T-helper 17 cell (primary cell): Measurements from ENCODE around the gene EXT2. TPM values are rescaled to one million over a fixed set of nuclear protein-coding genes. Genes with fewer than 3 reads are reported as not detected.

ENCODE experiments used
- ATAC-seq: fragments of 150-1000 bp; cut with Tn5 transposase; 2 replicates; pipeline ENCODE4 v1.10.0; 2021; ENCODE audit warnings: mild to moderate bottlenecking, moderate library complexity
- DNase-seq, 3 donors: peaks; one replicate each; pipeline versions ENCODE4 v3.0.0 to v3.0.0-alpha.2; 2020 to 2021
- H3K9me3 ChIP-seq: one replicate; pipeline ENCODE4 v1.7.0; 2013; ENCODE audit warnings: low read length, mild to moderate bottlenecking; ENCODE audit not compliant: control insufficient read depth, poor library complexity, severe bottlenecking
- H3K27ac Mint-ChIP-seq: one replicate; pipeline ENCODE4 v1.8.0; 2022; ENCODE audit warnings: mild to moderate bottlenecking, moderate library complexity, mixed read lengths
- H3K27me3 Mint-ChIP-seq: one replicate; pipeline ENCODE4 v1.8.0; 2022; ENCODE audit warnings: mixed read lengths
- H3K36me3 Mint-ChIP-seq: one replicate; pipeline ENCODE4 v1.8.0; 2022; ENCODE audit warnings: low read depth, mixed read lengths
- H3K4me1 Mint-ChIP-seq: one replicate; pipeline ENCODE4 v1.8.0; 2022; ENCODE audit warnings: mild to moderate bottlenecking, mixed read lengths
- H3K4me3 Mint-ChIP-seq: one replicate; pipeline ENCODE4 v1.8.0; 2022; ENCODE audit warnings: mild to moderate bottlenecking, moderate library complexity, mixed read lengths
- total RNA-seq, 4 donors: library from RNA in 2 of 4; stranded (reverse) in 2 of 4; gene quantifications; one replicate each; pipeline ENCODE4 v1.2.3 and lab custom pipeline; 2022 to 2026

EXT2 gene
- total RNA-seq, 2 donors from 2014 or later, result 23.6 to 28.0 TPM

DNA sequence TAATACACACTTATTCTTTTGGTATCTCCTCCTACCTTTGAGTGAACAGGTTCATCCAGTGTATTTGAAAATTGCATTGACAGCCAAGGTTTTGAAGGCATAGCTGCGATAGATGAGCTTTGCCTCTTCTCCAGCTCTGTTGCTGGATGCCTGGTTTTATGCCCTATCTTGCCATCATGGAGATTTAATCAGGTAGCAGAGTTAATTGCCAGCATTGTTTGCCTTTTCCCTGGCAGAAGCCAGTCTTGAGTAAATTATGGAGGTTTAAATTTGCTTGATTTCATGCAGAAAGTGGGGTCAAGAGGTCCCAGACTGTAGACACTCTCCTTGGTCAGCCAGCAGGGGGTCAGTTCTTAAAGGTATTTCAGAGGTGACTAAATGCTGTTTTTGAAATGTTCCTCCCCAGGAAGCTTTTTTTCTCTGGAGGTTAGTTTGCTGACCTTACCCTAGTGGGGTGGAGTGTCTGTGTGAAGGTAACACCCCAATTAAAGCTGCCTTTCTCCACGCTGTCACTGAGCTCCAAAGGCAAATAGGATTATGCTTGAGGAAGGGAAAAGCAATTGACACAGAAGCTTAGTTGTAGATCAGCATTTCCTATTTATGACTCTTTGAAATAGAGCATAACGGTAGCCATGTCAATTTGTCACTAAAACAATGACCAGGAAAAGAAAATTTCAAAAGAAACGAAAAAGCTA is 96.0 kb downstream of the EXT2 start:
- no peaks in the 10 kb centered on the region for H3K9me3 ChIP-seq
- H3K36me3 Mint-ChIP-seq, result peaks cover 6% of the 10 kb centered on the region
- DNase-seq, result no peak
- H3K4me1 Mint-ChIP-seq, result peaks cover 9% of the 10 kb centered on the region
- H3K27ac Mint-ChIP-seq, result no peak overlapping the region
- no peaks in the 10 kb centered on the region for H3K27me3 Mint-ChIP-seq
- H3K4me3 Mint-ChIP-seq, result no peak overlapping the region
- no peak for ATAC-seq

DNA sequence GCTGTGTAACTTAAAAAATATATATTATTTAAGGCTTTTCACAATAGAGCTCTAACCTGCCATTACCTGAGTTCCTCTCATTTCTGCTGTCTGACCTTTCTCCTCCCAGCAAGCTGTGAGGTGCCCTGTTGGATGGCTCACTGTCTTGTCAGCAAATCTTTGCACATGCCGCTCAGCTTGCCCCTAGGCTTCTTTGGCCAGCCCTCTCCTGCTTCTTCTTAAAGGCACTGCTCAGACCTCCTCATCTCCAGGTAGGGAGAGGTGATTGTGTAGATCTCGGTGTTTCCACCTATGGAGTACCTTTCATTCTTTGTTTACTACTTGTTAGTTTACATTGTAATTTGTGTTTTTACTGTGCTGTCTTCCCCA is 96.5 kb downstream of the EXT2 start:
- Mint-ChIP-seq H3K4me1 (peaks cover 9% of the 10 kb centered on the region), H3K36me3 (peaks cover 8% of the 10 kb centered on the region), H3K27me3 (no peaks in the 10 kb centered on the region)

DNA sequence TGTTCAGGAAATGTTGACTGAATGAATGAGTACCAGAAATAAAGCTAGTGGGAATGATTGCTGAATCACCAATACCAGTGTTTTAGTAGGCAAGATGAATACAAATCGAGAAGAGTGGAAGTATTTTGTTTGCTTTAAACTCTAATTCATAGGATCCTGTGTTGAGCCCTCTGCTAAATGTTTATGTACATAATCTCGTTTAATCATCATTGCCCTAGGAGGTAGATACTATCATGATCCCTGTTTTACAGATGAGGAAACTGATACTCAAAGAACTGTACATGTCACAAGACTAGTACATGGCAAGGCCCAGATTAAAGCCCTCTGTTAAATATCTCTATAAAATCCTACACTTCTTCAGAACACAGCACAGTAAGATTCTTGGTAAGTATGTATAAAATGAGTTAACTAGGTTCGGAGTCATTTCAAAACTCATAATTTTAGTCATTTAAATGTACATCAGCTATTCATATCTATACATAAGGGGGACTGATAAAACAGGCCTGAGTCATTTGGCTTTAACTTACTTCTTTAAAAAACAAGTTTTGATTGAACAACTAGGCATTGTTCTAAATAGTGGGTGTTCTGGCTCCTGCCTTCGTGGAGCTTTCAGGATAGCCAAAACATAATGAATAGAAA is 97.1 kb downstream of the EXT2 start:
- Mint-ChIP-seq H3K4me3 (no peak overlapping the region), H3K27me3 (no peaks in the 10 kb centered on the region), H3K4me1 (peaks cover 9% of the 10 kb centered on the region), H3K27ac (no peak overlapping the region), H3K36me3 (peaks cover 8% of the 10 kb centered on the region)
- no peak for DNase-seq
- H3K9me3 ChIP-seq, result no peaks in the 10 kb centered on the region
- ATAC-seq, result no peak

More for the DNA sequence above, 96.5 kb downstream of the EXT2 start:
- ATAC-seq (no peak), DNase-seq (no peak)
- H3K27ac Mint-ChIP-seq, result no peak overlapping the region
- H3K9me3 ChIP-seq, result no peaks in the 10 kb centered on the region
- no peak overlapping the region for H3K4me3 Mint-ChIP-seq

DNA sequence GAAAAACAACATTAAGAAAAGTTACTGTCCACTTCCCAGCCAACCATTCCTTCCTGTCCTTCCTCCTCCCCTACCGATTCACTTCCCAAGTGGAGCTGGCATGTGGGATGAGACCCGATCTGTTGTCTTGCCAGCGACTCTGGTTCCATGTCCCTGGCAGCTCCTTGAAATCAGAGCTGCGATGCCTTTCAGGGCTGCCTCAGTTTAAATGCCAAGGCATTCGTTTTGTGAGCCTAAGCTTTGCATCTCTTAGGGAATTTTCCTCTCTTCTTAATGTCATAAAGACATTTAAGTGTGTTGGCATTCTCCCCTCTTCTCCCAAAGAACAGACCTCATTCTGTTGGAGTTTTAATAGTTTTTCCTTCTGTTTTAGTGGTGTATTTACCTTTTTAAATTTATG is 98.4 kb downstream of the EXT2 start:
- ATAC-seq (no peak), DNase-seq (no peak)
- H3K9me3 ChIP-seq, result no peaks in the 10 kb centered on the region
- Mint-ChIP-seq H3K27ac (no peak overlapping the region), H3K4me1 (peaks cover 9% of the 10 kb centered on the region), H3K27me3 (no peaks in the 10 kb centered on the region), H3K36me3 (peaks cover 8% of the 10 kb centered on the region), H3K4me3 (no peak overlapping the region)

DNA sequence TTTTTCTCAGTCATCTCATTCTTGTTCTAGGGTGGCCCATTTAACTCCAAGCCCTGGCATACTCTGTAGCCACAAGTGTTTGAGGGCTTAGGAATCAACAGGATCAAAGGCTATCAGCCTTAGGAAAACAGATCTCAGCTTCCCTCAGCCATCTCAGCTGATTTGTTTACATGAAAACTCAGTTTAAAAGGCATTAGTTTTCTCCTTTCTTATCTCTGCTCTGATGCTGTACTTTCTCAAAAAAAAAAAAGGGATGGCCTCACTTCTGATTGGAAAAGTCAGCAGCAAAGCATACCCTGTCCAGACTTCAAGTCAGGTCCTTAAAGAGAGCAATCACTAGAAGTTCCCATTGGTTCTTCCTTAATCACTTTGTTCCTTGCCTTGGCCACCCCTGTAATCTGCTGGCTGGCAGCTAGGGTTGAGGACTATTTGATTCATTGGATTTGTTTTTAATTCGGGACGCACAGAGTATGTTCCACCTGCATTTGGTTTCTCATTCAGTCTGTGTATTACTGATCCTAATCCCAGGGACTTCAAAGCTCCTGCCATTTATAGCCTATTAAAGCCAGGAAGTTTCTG is 102.8 kb downstream of the EXT2 start:
- no peak overlapping the region for H3K4me3 Mint-ChIP-seq
- no peak for DNase-seq
- H3K27ac Mint-ChIP-seq, result no peak overlapping the region

DNA sequence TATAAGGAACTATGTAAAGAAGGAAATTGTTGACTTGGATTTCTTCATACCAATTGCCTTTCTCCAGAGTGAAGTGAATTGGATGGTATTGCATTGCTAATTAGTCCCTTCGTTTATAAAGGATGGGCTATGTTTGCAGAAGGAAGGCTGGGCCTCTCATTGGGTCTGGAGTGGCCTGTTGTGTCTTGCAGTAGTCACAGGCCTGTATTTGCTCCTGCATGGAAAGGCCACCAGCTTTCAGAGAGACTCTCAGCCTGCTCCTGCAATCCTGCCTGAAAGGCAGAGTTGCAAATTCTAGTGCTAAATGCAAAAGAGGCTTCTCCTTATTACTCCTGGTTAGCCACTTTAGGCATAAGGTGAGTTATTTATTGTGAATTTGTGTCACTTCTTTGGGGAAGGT is 103.8 kb downstream of the EXT2 start:
- DNase-seq (no peak), ATAC-seq (no peak)
- Mint-ChIP-seq H3K27me3 (no peaks in the 10 kb centered on the region), H3K27ac (no peak overlapping the region), H3K36me3 (peaks cover 7% of the 10 kb centered on the region), H3K4me3 (no peak overlapping the region), H3K4me1 (peaks cover 2% of the 10 kb centered on the region)
- H3K9me3 ChIP-seq, result no peaks in the 10 kb centered on the region

More for the DNA sequence above, 102.8 kb downstream of the EXT2 start:
- H3K27me3 Mint-ChIP-seq, result no peaks in the 10 kb centered on the region
- H3K4me1 Mint-ChIP-seq, result peaks cover 3% of the 10 kb centered on the region
- ATAC-seq, result no peak
- peaks cover 10% of the 10 kb centered on the region for H3K36me3 Mint-ChIP-seq
- H3K9me3 ChIP-seq, result no peaks in the 10 kb centered on the region

DNA sequence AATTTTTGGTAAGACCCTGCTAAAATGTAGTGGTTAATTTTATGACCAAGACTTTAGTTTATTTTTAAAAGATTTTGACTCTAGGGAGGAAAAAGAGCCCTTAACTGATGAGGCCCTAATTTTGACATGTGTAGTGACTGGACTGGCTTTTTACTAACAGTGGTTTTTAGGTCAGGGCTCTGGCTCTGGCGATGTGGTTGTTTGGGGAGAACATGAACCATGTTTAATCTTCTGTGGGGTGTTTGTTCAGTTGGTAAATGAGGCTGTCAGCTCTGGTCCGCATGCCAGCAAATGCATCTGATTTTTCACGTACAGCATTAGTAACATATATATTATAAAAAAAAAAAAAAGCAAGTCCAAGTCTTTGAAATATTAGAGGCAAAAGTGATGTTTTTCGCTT is 104.3 kb downstream of the EXT2 start:
- peaks cover 7% of the 10 kb centered on the region for H3K36me3 Mint-ChIP-seq

DNA sequence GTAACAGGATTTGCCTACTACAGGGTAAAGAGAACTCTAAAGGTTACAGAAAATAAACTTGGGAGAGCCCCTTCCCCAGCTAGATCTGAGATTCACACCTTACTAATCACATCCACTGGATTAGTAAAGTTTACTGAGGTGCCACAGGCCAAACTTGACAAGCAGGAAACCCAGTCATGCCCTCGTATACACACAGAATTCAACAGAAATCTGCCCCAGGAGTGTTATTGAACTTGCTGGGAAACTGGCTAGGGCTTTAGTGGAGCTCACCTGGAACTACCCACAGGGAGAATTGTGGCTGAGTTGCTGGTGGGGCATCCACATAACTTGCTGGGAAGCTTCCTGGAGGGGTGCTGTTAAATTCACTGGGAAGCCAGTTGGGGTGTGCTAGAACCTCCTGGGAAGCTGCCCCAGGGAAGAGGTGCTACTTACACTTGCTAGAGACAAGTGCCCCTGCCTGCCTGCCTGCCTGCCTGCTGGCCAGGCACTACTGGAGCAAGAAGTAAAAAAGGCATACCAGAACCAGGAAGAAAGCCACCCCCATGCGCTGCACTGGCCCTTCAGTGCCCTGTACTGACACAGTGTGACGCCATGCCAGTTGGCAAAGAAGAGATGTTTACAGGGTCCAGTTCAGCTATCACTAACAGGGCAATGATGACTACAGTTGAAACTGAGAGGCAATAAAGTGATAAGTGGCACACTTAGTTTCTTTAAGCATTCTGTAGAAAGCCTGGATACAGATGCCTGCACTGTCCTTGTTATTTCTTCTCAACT is 108.0 kb downstream of the EXT2 start:
- no peaks in the 10 kb centered on the region for H3K9me3 ChIP-seq
- no peak overlapping the region for H3K27ac Mint-ChIP-seq
- H3K4me1 Mint-ChIP-seq, result peaks cover 2% of the 10 kb centered on the region
- DNase-seq, result no peak
- no peak for ATAC-seq
- H3K4me3 Mint-ChIP-seq, result no peak overlapping the region
- peaks cover 13% of the 10 kb centered on the region for H3K36me3 Mint-ChIP-seq
- H3K27me3 Mint-ChIP-seq, result no peaks in the 10 kb centered on the region

More for the DNA sequence above, 104.3 kb downstream of the EXT2 start:
- no peak for DNase-seq
- Mint-ChIP-seq H3K4me1 (peaks cover 2% of the 10 kb centered on the region), H3K4me3 (no peak overlapping the region), H3K27ac (no peak overlapping the region), H3K27me3 (no peaks in the 10 kb centered on the region)
- H3K9me3 ChIP-seq, result no peaks in the 10 kb centered on the region
- no peak for ATAC-seq

DNA sequence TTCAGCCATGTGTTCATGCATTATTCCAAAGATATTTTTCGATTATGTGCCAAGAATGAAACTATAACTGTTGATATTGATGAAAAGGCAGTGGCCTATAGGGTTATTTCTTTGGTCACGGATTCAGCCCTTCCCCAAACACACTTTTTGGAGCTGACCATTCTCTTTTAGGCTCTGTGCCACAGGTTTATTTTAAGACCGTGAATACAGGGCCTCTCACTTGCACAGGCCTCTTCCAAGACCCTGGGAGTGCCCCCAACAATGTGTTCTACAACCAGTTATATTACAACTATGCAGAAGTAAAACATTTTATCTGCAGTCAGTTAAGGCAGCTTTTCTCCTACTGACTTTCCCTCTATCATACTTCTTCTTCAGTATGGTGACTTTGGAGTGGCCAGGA is 109.9 kb downstream of the EXT2 start:
- H3K4me1 Mint-ChIP-seq, result peaks cover 2% of the 10 kb centered on the region
- no peak for DNase-seq
- H3K9me3 ChIP-seq, result no peaks in the 10 kb centered on the region
- no peak overlapping the region for H3K4me3 Mint-ChIP-seq
- H3K27me3 Mint-ChIP-seq, result no peaks in the 10 kb centered on the region
- no peak for ATAC-seq
- peaks cover 9% of the 10 kb centered on the region for H3K36me3 Mint-ChIP-seq
- H3K27ac Mint-ChIP-seq, result no peak overlapping the region

DNA sequence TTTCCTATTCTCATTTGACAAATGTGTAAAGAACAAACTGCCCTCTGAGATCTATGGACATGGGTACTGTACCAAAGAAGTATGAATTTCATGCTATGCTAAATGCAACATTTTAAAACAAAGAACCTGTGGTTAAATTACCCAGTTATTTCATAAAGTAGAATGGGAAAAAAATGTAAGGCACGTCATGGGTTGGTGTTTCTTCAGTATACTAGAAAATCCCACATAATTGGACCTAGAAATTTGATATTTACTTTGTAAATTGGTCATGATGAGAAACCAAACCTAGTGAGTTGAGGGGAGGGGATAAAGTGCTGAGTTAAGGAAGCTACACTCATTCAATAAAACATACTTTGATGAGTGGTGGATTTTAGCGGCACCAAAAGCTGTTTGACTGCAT is 110.4 kb downstream of the EXT2 start:
- no peak overlapping the region for H3K27ac Mint-ChIP-seq
- peaks cover 9% of the 10 kb centered on the region for H3K36me3 Mint-ChIP-seq
- ATAC-seq (no peak), DNase-seq (no peak)
- no peak overlapping the region for H3K4me3 Mint-ChIP-seq
- peaks cover 2% of the 10 kb centered on the region for H3K4me1 Mint-ChIP-seq
- H3K27me3 Mint-ChIP-seq, result no peaks in the 10 kb centered on the region
- H3K9me3 ChIP-seq, result no peaks in the 10 kb centered on the region

DNA sequence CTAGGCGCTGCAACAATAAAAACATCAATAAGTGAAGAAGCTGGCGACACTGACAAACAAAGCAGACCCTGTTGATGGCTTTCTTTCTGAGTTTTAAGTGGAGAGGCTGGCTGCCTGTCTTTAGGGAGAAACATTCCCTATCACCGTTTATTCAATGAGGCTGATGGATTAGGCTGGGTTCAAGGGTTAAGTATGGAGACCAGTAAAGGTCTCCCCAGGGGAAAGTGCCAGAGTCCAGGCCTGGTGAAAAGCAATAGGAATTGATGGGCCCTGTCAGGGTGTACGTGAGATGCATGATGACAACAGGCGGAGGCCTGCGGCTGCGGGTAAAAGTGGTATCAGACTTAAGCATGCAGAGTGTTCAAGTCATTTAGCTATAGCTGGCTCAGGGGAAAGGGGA is 111.8 kb downstream of the EXT2 start:
- H3K9me3 ChIP-seq, result no peaks in the 10 kb centered on the region
- DNase-seq (no peak), ATAC-seq (no peak)
- Mint-ChIP-seq H3K4me1 (peaks cover 2% of the 10 kb centered on the region), H3K4me3 (no peak overlapping the region), H3K27me3 (no peaks in the 10 kb centered on the region), H3K27ac (no peak overlapping the region), H3K36me3 (peaks cover 9% of the 10 kb centered on the region)

DNA sequence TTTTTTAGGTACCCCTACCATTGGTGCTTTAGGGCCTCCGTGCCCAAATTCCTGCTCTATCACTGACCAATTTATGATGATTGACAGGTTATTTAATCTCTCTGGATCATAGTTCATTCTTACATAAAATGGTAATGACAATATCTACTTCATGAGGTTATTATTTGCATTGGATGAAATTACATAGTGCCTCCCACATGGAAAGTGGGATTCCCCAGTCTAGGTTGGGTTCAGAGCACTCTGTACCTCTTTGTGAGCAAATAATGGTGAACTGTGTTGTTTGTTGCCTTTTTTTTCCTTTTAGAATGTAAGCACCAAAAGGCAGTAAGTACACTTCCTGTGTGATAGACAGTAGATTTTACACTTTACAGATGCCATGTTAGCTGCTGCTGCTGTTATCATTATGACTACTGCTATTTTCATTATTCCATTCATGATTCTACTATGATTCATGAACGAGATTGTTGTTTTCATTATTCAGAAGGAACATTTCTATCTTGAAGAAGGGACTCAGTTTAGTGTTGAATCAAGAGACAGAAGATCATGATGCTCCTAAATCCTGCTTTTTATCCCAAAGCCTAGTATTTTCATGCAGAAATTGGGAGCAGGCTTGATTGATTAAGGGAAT is 113.6 kb downstream of the EXT2 start:
- H3K27ac Mint-ChIP-seq, result no peak overlapping the region
- no peak for DNase-seq
- H3K9me3 ChIP-seq, result no peaks in the 10 kb centered on the region
- H3K4me1 Mint-ChIP-seq, result no peaks in the 10 kb centered on the region
- no peaks in the 10 kb centered on the region for H3K27me3 Mint-ChIP-seq
- no peak for ATAC-seq
- peaks cover 11% of the 10 kb centered on the region for H3K36me3 Mint-ChIP-seq
- no peak overlapping the region for H3K4me3 Mint-ChIP-seq

DNA sequence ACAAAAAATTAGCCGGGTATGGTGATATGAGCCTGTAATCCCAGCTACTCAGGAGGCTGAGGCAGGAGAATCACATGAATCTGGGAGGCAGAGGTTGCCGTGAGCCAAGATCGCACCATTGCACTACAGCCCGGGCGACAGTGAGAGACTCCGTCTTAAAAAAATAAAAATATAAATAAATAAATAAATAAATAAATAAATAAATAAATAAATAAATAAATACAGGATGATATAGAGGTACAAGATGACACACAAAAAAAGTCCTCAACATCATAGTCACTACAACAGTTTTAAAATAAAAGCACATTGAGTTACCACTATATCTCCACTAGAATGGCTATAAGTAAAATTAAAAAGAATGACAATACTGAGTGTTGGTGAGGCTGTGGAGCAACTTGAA is 116.7 kb downstream of the EXT2 start:
- Mint-ChIP-seq H3K4me3 (no peak overlapping the region), H3K4me1 (no peaks in the 10 kb centered on the region), H3K27ac (no peak overlapping the region), H3K36me3 (peaks cover 7% of the 10 kb centered on the region), H3K27me3 (no peaks in the 10 kb centered on the region)
- no peaks in the 10 kb centered on the region for H3K9me3 ChIP-seq
- no peak for DNase-seq
- ATAC-seq, result no peak
